ENCODE results near the gene ZBTB7C. TPM values are rescaled to one million over a fixed set of nuclear protein-coding genes. Genes with fewer than 3 reads are reported as not detected.

Gene ZBTB7C
- total RNA-seq, 6 experiments from 2014 or later, result not detected

- Mint-ChIP-seq H3K36me3 (ENCODE audit: low read depth) (no peaks in the 10 kb centered on the region), H3K9me3 (no peaks in the 10 kb centered on the region), H3K27ac (no peak overlapping the region), H3K4me3 (no peak overlapping the region), H3K27me3 (ENCODE audit: insufficient read depth) (peaks cover 44% of the 10 kb centered on the region), H3K4me1 (ENCODE audit: low read depth) (no peaks in the 10 kb centered on the region)
- no peak for DNase-seq
- no peak for TF ChIP-seq CTCF (IDR thresholded peaks at IDR 0.05)
These were observed 362.3 kb downstream of the ZBTB7C start for GRCh38 chr18:48046843-48047242.

GRCh38 chr18:48045744-48046143 is 363.4 kb downstream of the ZBTB7C start:
- Mint-ChIP-seq H3K27ac (no peak overlapping the region), H3K4me3 (no peak overlapping the region), H3K36me3 (ENCODE audit: low read depth) (no peaks in the 10 kb centered on the region), H3K27me3 (ENCODE audit: insufficient read depth) (peaks cover 37% of the 10 kb centered on the region), H3K9me3 (no peaks in the 10 kb centered on the region), H3K4me1 (ENCODE audit: low read depth) (no peaks in the 10 kb centered on the region)
- no peak for DNase-seq
- no peak for TF ChIP-seq CTCF (IDR thresholded peaks at IDR 0.05)

GRCh38 chr18:48044944-48045343 is 364.2 kb downstream of the ZBTB7C start:
- no peak overlapping the region for H3K4me3 Mint-ChIP-seq
- no peaks in the 10 kb centered on the region for H3K4me1 Mint-ChIP-seq (ENCODE audit: low read depth)
- no peaks in the 10 kb centered on the region for H3K36me3 Mint-ChIP-seq (ENCODE audit: low read depth)
- TF ChIP-seq CTCF (IDR thresholded peaks at IDR 0.05), result no peak
- H3K27ac Mint-ChIP-seq, result no peak overlapping the region
- H3K27me3 Mint-ChIP-seq (ENCODE audit: insufficient read depth), result peaks cover 35% of the 10 kb centered on the region
- no peak for DNase-seq
- H3K9me3 Mint-ChIP-seq, result no peaks in the 10 kb centered on the region

- Mint-ChIP-seq H3K9me3 (no peaks in the 10 kb centered on the region), H3K4me3 (no peak overlapping the region), H3K36me3 (ENCODE audit: low read depth) (no peaks in the 10 kb centered on the region), H3K27me3 (ENCODE audit: insufficient read depth) (peaks cover 38% of the 10 kb centered on the region), H3K4me1 (ENCODE audit: low read depth) (no peaks in the 10 kb centered on the region), H3K27ac (no peak overlapping the region)
- no peak for DNase-seq
- no peak for TF ChIP-seq CTCF (IDR thresholded peaks at IDR 0.05)
These were observed 366.0 kb downstream of the ZBTB7C start for GRCh38 chr18:48043166-48043565.

- no peak overlapping the region for H3K27ac Mint-ChIP-seq
- no peaks in the 10 kb centered on the region for H3K9me3 Mint-ChIP-seq
- no peak overlapping the region for H3K4me3 Mint-ChIP-seq
- peaks cover 33% of the 10 kb centered on the region for H3K27me3 Mint-ChIP-seq (ENCODE audit: insufficient read depth)
- no peaks in the 10 kb centered on the region for H3K4me1 Mint-ChIP-seq (ENCODE audit: low read depth)
- TF ChIP-seq CTCF (IDR thresholded peaks at IDR 0.05), result no peak
- DNase-seq, result no peak
- H3K36me3 Mint-ChIP-seq (ENCODE audit: low read depth), result no peaks in the 10 kb centered on the region
These were observed 366.8 kb downstream of the ZBTB7C start for GRCh38 chr18:48042431-48042830.

All from HFFc6 (cell line).